BJ (cell line): ENCODE data around the gene MYRF. TPM values are rescaled to one million over a fixed set of nuclear protein-coding genes. Genes with fewer than 3 reads are reported as not detected.
A peak's percentile ranks its signal among the peaks of the same experiment; 100 is the strongest.

Source experiments
- CTCF ChIA-PET: fragments of 350-600 bp; formaldehyde crosslinking; extraction: SDS; loops from one replicate; lab custom pipeline; 2021; ENCODE audit warnings: antibody characterized with exemption, inconsistent platforms; lab: Yijun Ruan, JAX
- POLR2A ChIA-PET: fragments of 300-600 bp; sonication (Branson Sonifier 250); formaldehyde crosslinking; extraction: SDS; loops from one replicate; lab custom pipeline; 2021; ENCODE audit warnings: antibody characterized with exemption; lab: Charles Lee
- DNase-seq: peaks from one replicate; pipeline ENCODE4 v3.0.0-alpha.2; 2011; ENCODE audit warnings: low read depth
- H3K27me3 ChIP-seq: 2 replicates; pipeline ENCODE4 v1.6.0; 2011; ENCODE audit warnings: low read length; ENCODE audit not compliant: control insufficient read depth, insufficient read depth
- H3K36me3 ChIP-seq: 2 replicates; pipeline ENCODE4 v1.5.1; 2011; ENCODE audit warnings: low read length; ENCODE audit not compliant: control insufficient read depth, insufficient read depth
- H3K4me3 ChIP-seq: 2 replicates; pipeline ENCODE4 v1.5.1; 2011; ENCODE audit warnings: low read depth, mild to moderate bottlenecking, control low read depth, low read length
- polyA plus RNA-seq: library from polyadenylated mRNA; depleted of rRNA; stranded (reverse); fragments of >200 nt; gene quantifications from 2 replicates; pipeline ENCODE4 v1.2.3, GENCODE V29; 2011
- TF ChIP-seq, protein P1 (sequence below): IDR thresholded peaks from 2 replicates; pipeline ENCODE4 v1.5.1; 2011; ENCODE audit warnings: low read depth, mild to moderate bottlenecking, control low read depth, inconsistent platforms, low read length, moderate library complexity; ENCODE audit not compliant: insufficient read depth

MYRF gene
- polyA plus RNA-seq, 1 experiment: 0.45 TPM

GRCh38 chr11:61731952-61732675 lies 20.3 kb upstream of the MYRF start:
- DNase-seq: no peak
- Histone ChIP-seq H3K27me3 (no peaks in the 10 kb centered on the region), H3K4me3 (no peak overlapping the region), H3K36me3 (peaks cover 5% of the 10 kb centered on the region)
- ChIA-PET POLR2A (no interaction called here), CTCF (interaction anchor here (0.8 to 4.1 kb wide), 11 partner anchors 12 to 286 kb away, joined by 3 to 42 read pairs (median 6); no protein-coding TSS in a partner anchor)
- TF ChIP-seq, protein P1, sequence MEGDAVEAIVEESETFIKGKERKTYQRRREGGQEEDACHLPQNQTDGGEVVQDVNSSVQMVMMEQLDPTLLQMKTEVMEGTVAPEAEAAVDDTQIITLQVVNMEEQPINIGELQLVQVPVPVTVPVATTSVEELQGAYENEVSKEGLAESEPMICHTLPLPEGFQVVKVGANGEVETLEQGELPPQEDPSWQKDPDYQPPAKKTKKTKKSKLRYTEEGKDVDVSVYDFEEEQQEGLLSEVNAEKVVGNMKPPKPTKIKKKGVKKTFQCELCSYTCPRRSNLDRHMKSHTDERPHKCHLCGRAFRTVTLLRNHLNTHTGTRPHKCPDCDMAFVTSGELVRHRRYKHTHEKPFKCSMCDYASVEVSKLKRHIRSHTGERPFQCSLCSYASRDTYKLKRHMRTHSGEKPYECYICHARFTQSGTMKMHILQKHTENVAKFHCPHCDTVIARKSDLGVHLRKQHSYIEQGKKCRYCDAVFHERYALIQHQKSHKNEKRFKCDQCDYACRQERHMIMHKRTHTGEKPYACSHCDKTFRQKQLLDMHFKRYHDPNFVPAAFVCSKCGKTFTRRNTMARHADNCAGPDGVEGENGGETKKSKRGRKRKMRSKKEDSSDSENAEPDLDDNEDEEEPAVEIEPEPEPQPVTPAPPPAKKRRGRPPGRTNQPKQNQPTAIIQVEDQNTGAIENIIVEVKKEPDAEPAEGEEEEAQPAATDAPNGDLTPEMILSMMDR: no peak

DNA sequence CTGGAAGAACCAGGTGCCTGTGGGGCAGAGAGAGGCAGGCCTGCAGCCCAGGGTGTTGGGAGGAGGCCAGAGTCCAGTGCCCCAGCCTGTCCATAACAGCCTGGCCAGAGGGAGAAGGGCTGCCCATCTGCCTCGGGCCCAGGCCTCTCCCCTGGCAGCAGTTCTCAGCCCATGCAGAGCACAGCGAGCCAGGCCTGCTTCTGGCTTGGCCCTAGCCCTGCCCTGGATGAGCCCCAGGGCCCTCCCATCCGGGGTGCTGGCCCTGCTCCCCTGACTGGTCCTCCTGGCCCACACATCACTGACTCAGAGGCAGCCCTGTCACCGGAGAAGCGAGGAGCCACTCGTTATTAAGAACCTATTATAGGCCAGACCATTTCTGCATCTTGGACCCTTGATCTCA lies 19.7 kb upstream of the MYRF start:
- TF ChIP-seq, protein P1: no peak
- CTCF ChIA-PET: interaction anchor here (0.6 to 4.1 kb wide), 30 partner anchors 9 to 377 kb away, joined by 3 to 42 read pairs (median 6); partner anchors contain the start of gene DAGLA
- POLR2A ChIA-PET: no interaction called here
- Histone ChIP-seq H3K4me3 (no peak overlapping the region), H3K27me3 (no peaks in the 10 kb centered on the region), H3K36me3 (peaks cover 5% of the 10 kb centered on the region)
- no peak for DNase-seq

GRCh38 chr11:61733120-61733978 lies 19.1 kb upstream of the MYRF start:
- POLR2A ChIA-PET: no interaction called here
- DNase-seq: peak; percentile 18
- peaks cover 9% of the 10 kb centered on the region for H3K36me3 ChIP-seq

GRCh38 chr11:61734767-61735166 lies 17.7 kb upstream of the MYRF start:
- CTCF ChIA-PET: interaction anchor here (1.7 to 4.1 kb wide), 8 partner anchors 11 to 218 kb away, joined by 6 to 42 read pairs (median 17); partner anchors contain the start of gene DAGLA
- no peak for DNase-seq
- H3K36me3 ChIP-seq: peaks cover 8% of the 10 kb centered on the region
- no peaks in the 10 kb centered on the region for H3K27me3 ChIP-seq
- TF ChIP-seq, protein P1: no peak
- POLR2A ChIA-PET: no interaction called here
- H3K4me3 ChIP-seq: no peak overlapping the region

More at GRCh38 chr11:61733120-61733978, 19.1 kb upstream of the MYRF start:
- H3K4me3 ChIP-seq: no peak overlapping the region
- TF ChIP-seq, protein P1: peak; percentile 100
- CTCF ChIA-PET: interaction anchor here (0.6 to 4.1 kb wide), 40 partner anchors 8 to 376 kb away, joined by 3 to 42 read pairs (median 5); partner anchors contain the start of gene DAGLA
- no peaks in the 10 kb centered on the region for H3K27me3 ChIP-seq

GRCh38 chr11:61735391-61735790 lies 17.0 kb upstream of the MYRF start:
- no peak for DNase-seq
- CTCF ChIA-PET: interaction anchor here (0.8 to 4.1 kb wide), 7 partner anchors 10 to 218 kb away, joined by 3 to 42 read pairs (median 19); partner anchors contain the start of gene DAGLA
- no peak overlapping the region for H3K4me3 ChIP-seq
- H3K27me3 ChIP-seq: no peaks in the 10 kb centered on the region
- POLR2A ChIA-PET: no interaction called here
- peaks cover 8% of the 10 kb centered on the region for H3K36me3 ChIP-seq
- TF ChIP-seq, protein P1: no peak
